Measurements from ENCODE around the gene TUBA1A.

DNA sequence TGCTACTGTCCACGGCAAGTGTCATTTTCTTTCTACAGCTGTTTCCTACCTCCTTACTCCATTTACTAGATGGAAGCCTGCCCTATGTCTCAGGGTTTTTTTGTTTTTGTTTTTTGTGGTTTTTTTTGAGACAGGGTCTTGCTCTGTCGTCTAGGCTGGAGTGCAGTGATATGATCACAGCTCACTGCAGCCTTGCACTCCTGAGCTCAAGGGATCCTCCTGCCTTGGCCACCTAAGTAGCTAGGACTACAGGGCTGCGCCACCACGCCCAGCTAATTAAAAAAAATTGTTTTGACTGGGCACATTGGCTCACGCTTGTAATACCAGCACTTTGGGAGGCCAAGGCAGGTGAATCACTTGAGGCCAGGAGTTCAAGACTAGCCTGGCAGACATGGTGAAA lies 14.7 kb downstream of the TUBA1A start:
- TF ChIP-seq TAF1 (IDR thresholded peaks at IDR 0.05; ENCODE audit: borderline replicate concordance, low read depth, low read length), result no peak
- TF ChIP-seq POLR2A (IDR thresholded peaks at IDR 0.05; ENCODE audit: low read depth, low read length), result no peak
